ENCODE measurements around the gene MOCS2.
"Not testable (repeated sequence)": the region's sequence is repeated elsewhere in the genome, so short reads cannot be mapped to it uniquely, and the experiment has no call there.

Gene MOCS2, protein sequence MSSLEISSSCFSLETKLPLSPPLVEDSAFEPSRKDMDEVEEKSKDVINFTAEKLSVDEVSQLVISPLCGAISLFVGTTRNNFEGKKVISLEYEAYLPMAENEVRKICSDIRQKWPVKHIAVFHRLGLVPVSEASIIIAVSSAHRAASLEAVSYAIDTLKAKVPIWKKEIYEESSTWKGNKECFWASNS

GRCh38 chr5:53109443-53110127 lies at the start of gene MOCS2:
TSS of gene MOCS2 (minus strand) at chr5:53109757. CDS start at chr5:53107174, 2,583 bp downstream.
- peak; percentile 82 to 86 (median 82) for DNase-seq (ENCODE audit: low read depth in 3 of 3)

- no peak for DNase-seq (ENCODE audit: low read depth in 3 of 3)
These were observed 42.3 kb upstream of the MOCS2 start for GRCh38 chr5:53151713-53152458.

- DNase-seq (ENCODE audit: low read depth in 3 of 3) = no peak
These were observed 23.5 kb upstream of the MOCS2 start for GRCh38 chr5:53133020-53133419.

DNA sequence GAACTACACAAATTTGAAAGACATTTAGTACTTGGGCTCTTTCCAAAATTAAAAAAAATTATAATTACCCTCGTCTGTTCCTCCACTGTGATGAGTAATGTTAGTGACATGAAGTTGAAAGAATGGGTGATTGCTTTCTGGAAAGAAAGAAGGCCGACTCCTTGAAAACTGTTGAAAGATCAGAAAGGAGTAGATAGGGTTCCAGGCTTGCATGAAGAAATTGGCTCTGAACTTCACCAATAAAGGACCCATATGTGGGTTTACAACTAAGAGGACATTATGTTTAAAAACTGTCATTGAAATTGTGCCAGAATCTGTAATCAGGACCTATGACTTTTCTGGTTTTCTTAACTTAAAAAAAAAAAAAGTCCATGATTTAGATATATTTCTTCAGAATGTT lies 20.7 kb upstream of the MOCS2 start:
- DNase-seq (ENCODE audit: low read depth in 3 of 3) = no peak

GRCh38 chr5:53128481-53128880 lies 18.9 kb upstream of the MOCS2 start:
- no peak for DNase-seq (ENCODE audit: low read depth in 3 of 3)

DNA sequence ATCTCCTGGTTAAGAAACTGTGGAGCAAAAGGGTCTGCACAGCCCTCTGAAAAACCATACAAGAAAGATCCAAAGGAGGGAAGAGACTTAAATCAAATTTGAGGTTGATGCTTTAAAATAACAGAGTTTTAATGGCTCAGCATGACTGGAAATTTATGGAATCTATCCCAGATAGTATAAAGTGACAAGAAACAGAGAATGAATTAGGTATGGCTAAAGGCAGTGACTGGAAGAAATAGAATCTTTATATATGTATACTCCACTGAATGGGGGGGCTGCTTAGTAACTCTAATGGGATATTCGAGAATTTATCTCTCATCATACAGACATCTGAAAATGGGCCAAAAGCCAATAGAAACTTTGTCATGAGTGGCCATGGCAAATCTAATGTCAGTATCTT lies 17.6 kb upstream of the MOCS2 start:
- no peak for DNase-seq (ENCODE audit: low read depth in 3 of 3)

DNA sequence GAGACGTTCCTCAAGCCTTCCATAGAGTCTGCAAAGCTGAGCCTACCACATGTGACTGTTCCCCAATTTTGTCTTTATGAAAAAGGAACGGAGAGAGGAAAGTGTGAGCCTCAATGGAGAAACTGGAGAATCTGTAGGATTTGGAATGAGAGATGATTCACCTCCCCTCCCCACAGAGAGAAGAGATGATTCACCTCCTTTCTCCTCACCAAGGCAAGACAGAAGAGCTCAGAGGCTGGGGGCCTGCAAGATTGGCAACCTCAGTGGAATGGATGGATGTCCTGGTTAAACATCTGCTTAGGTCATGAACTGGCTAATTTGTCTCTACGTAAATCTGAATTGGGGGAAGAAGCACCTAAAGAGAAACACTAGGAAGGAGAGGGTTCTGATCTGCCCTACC lies 17.0 kb upstream of the MOCS2 start:
- DNase-seq (ENCODE audit: low read depth in 3 of 3) = no peak

- DNase-seq (ENCODE audit: low read depth in 3 of 3) = no peak
These were observed 14.1 kb upstream of the MOCS2 start for GRCh38 chr5:53123702-53124101.

GRCh38 chr5:53120165-53120564 lies 10.6 kb upstream of the MOCS2 start:
- DNase-seq (ENCODE audit: low read depth in 3 of 3) = no peak

DNA sequence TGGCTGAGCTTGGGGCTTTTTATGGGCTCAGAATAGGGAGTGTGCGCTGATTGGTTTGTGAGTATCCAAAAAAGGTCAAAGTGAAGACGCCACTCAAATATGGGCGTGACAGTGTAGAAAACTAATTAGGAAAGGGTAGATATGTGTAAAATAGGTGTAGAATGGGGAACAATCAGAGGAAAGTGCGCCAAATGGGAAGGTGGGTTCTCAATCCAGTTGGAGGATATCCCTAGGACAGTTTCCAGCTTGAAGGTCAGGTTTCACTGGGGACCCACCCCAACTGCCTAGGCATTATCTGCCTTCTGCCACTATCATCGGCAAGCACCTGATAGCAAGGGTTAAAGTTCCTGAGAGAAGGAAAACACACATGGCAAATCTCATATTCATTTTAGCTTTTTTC lies 9.3 kb upstream of the MOCS2 start:
- DNase-seq (ENCODE audit: low read depth in 3 of 3) = no peak

DNA sequence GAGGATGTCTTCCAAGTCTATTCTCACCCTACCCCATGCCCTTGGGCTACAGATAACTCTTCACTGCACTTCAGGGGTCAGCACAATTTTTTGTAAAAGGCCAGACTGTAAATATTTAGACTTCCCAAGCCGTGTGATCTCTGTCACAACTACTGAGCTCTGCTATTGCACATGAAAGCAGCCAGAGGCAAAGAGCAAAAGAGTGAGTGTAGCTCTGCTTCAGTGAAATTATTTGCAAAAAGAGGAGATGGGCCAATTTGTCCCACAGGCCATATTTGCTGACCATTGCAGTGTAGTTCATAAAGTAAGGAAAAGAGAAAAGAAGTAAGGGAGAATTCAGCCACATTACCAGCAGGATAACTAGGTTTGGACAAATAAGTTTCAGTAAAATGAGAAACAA lies 7.0 kb upstream of the MOCS2 start:
- no peak for DNase-seq (ENCODE audit: low read depth in 3 of 3)

DNA sequence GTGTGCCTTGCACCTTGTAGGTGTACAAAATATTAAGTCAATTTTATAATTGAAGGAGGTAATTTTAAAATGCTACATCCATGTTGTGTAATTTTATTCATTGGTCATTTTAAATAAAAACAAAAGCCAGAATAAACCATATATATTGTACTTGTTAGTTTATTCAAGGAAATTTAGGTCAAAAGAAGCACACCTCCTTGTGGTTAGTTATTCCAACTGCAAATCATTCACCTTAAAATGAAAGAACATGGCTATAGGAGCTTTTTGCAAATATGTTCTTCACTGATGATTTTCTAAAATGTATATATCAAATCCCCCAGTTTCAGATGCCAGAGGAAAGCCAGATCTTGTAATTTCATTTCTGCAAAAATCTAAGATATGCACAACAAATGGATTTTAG lies 5.4 kb upstream of the MOCS2 start:
- DNase-seq (ENCODE audit: low read depth in 3 of 3) = no peak

GRCh38 chr5:53113947-53114346 lies 4.4 kb upstream of the MOCS2 start:
- no peak for DNase-seq (ENCODE audit: low read depth in 3 of 3)

GRCh38 chr5:53112909-53113308 lies 3.4 kb upstream of the MOCS2 start:
- no peak for DNase-seq (ENCODE audit: low read depth in 3 of 3)

GRCh38 chr5:53112307-53112706 lies 2.8 kb upstream of the MOCS2 start:
- not testable (repeated sequence) for DNase-seq (ENCODE audit: low read depth in 3 of 3)

GRCh38 chr5:53111139-53111538 lies 1.6 kb upstream of the MOCS2 start:
- DNase-seq (ENCODE audit: low read depth in 3 of 3) = no peak

DNA sequence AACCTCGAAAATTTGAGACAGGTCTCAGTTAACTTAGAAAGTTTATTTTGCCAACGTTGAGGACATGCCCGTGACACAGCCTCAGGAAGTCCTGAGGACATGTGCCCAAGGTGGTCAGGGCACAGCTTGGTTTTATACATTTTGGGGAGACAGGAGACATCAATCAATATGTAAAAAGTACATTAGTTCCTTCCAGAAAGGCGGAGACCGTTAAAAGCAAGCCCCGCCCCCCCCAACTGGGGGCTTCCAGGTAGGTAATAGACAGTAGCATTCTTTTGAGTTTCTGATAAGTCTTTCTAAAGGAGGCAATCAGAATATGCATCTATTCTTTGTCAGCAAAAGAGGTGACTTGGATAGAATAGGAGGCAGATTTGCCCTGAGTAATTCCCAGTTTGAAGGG lies 599 bp upstream of the MOCS2 start:
- DNase-seq (ENCODE audit: low read depth in 3 of 3) = no peak

- DNase-seq (ENCODE audit: low read depth in 3 of 3) = peak in 1 of 3 experiments; percentile 1
These were observed 508 bp downstream of the MOCS2 start for GRCh38 chr5:53109056-53109442.

- no peak for DNase-seq (ENCODE audit: low read depth in 3 of 3)
These were observed 3.8 kb downstream of the MOCS2 start for GRCh38 chr5:53105611-53106300.

DNA sequence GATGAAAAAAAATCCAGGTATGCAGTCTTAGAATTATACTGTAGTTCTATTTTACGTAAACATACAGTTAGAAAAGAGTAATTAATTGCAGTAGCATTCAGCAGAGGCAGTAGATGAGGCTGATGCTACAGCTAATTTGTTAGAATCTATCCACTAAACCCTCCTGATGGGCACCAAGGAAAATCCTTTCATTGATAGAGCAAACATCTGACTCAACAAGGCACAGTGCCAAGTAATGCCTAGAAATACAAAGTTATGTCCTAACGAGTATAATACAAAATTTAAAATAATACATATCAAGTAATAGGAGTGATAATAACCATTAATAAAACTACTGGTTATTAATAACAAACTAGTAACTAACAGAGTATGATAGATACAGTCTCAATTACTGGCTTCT lies 9.0 kb downstream of the MOCS2 start:
- DNase-seq (ENCODE audit: low read depth in 3 of 3) = no peak

GRCh38 chr5:53099546-53099945 lies 10.0 kb downstream of the MOCS2 start:
- no peak for DNase-seq (ENCODE audit: low read depth in 3 of 3)

- DNase-seq (ENCODE audit: low read depth in 3 of 3) = peak; percentile 16 to 54 (median 42)
These were observed 13.5 kb downstream of the MOCS2 start for GRCh38 chr5:53095931-53096525.
